A549 (cell line): ENCODE data around the gene DDX55. TPM values are rescaled to one million over a fixed set of nuclear protein-coding genes. Genes with fewer than 3 reads are reported as not detected.

Source experiments
- ATAC-seq, 2 experiments: fragments of 200-7000 bp in 1 of 2; fragments of >200 bp in 1 of 2; cut with Nextera tagmentation in 1 of 2; cut with Tn5 transposase in 1 of 2; 3 replicates each; pipeline versions ENCODE4 v1.8.0 to v1.9.1; 2018 to 2020; ENCODE audit warnings: mild to moderate bottlenecking in 1 of 2, moderate library complexity in 1 of 2
- CTCF ChIA-PET: fragments of 300-600 bp; sonication (Branson Sonifier 250); formaldehyde crosslinking; extraction: SDS; loops from one replicate; lab custom pipeline; 2021; ENCODE audit warnings: antibody characterized with exemption, inconsistent platforms; lab: Yijun Ruan, JAX
- POLR2A ChIA-PET: fragments of 350-600 bp; formaldehyde crosslinking; extraction: SDS; loops from one replicate; lab custom pipeline; 2021; ENCODE audit warnings: antibody characterized with exemption, inconsistent platforms; lab: Yijun Ruan, JAX
- DNase-seq, 2 experiments: peaks; one replicate each; pipeline versions ENCODE4 v3.0.0 to v3.0.0-alpha.2; 2011 to 2016; ENCODE audit warnings: low read depth in 1 of 2, low spot score in 1 of 2
- FAIRE-seq: peaks from 2 replicates; lab custom pipeline; 2011; peaks lifted over from hg19 to GRCh38; lab: Jason Lieb, UNC
- H3K27ac ChIP-seq, 2 experiments: fragments of >200 bp; sonication (Bioruptor Twin); formaldehyde crosslinking; 3 replicates each; pipeline ENCODE4 v1.5.1; 2016 to 2017
- H3K4me1 ChIP-seq: fragments of >200 bp; sonication (Bioruptor Twin); formaldehyde crosslinking; 3 replicates; pipeline ENCODE4 v1.6.1; 2016
- H3K4me2 ChIP-seq: fragments of >200 bp; sonication (Bioruptor Twin); formaldehyde crosslinking; 3 replicates; pipeline ENCODE4 v1.6.1; 2016
- H3K4me3 ChIP-seq: fragments of >200 bp; sonication (Bioruptor Twin); formaldehyde crosslinking; 3 replicates; pipeline ENCODE4 v1.5.1; 2016
- H3K9me3 ChIP-seq: fragments of >200 bp; sonication (Bioruptor Twin); formaldehyde crosslinking; 3 replicates; pipeline ENCODE4 v1.6.1; 2016
- CEBPB ChIP-seq, 2 experiments: fragments of >200 bp in 1 of 2; sonication (Bioruptor Twin) in 1 of 2; formaldehyde crosslinking in 1 of 2; IDR thresholded peaks; 2 replicates each; pipeline ENCODE4 v1.6.1; 2012 to 2016
- CHD2 ChIP-seq: fragments of 150-350 bp; IDR thresholded peaks from 2 replicates; pipeline ENCODE4 v1.6.1; 2014; ENCODE audit warnings: low read length; ENCODE audit not compliant: partially characterized antibody
- CHD4 ChIP-seq: fragments of 200-600 bp; sonication (generic); IDR thresholded peaks from 2 replicates; pipeline ENCODE4 v1.6.1; 2016; ENCODE audit warnings: antibody characterized with exemption, mild to moderate bottlenecking, borderline replicate concordance
- CTCF ChIP-seq: fragments of >200 bp; sonication (Bioruptor Twin); formaldehyde crosslinking; IDR thresholded peaks from 3 replicates; pipeline ENCODE4 v1.5.1; 2016
- E2F6 ChIP-seq: IDR thresholded peaks from 2 replicates; pipeline ENCODE4 v1.6.1; 2012; ENCODE audit warnings: low read depth, borderline replicate concordance
- FOSL2 ChIP-seq, 2 experiments: fragments of 450-650 bp in 1 of 2; fragments of >200 bp in 1 of 2; sonication (Bioruptor Twin) in 1 of 2; formaldehyde crosslinking; IDR thresholded peaks; 2 replicates each; pipeline versions ENCODE4 v1.5.0 to v1.6.1; 2016 to 2020; ENCODE audit warnings: mild to moderate bottlenecking in 1 of 2, moderate library complexity in 1 of 2
- FOXS1 ChIP-seq: fragments of 250-450 bp; sonication (Bioruptor Pico); IDR thresholded peaks from 2 replicates; pipeline ENCODE4 v1.5.0; 2020; ENCODE audit warnings: mild to moderate bottlenecking, moderate library complexity
- GATA3 ChIP-seq: IDR thresholded peaks from 2 replicates; pipeline ENCODE4 v1.6.1; 2012; ENCODE audit warnings: borderline replicate concordance
- HDAC2 ChIP-seq: fragments of 200-600 bp; sonication (generic); IDR thresholded peaks from 2 replicates; pipeline ENCODE4 v1.6.1; 2016
- HMGXB4 ChIP-seq: fragments of 250-450 bp; sonication (Bioruptor Pico); IDR thresholded peaks from 2 replicates; pipeline ENCODE4 v1.5.0; 2021; ENCODE audit warnings: mild to moderate bottlenecking, moderate library complexity, borderline replicate concordance
- HOXB13 ChIP-seq: fragments of 250-450 bp; sonication (Bioruptor Pico); IDR thresholded peaks from 2 replicates; pipeline ENCODE4 v1.5.0; 2020; ENCODE audit warnings: low read depth, mild to moderate bottlenecking, moderate library complexity
- HOXB5 ChIP-seq: fragments of 250-450 bp; sonication (Bioruptor Pico); IDR thresholded peaks from 2 replicates; pipeline ENCODE4 v1.5.0; 2020; ENCODE audit warnings: mild to moderate bottlenecking, moderate library complexity
- JUNB ChIP-seq: fragments of >200 bp; sonication (Bioruptor Twin); formaldehyde crosslinking; IDR thresholded peaks from 2 replicates; pipeline ENCODE4 v1.6.1; 2016
- KDM1A ChIP-seq: fragments of 200-600 bp; sonication (generic); IDR thresholded peaks from 2 replicates; pipeline ENCODE4 v1.6.1; 2016; ENCODE audit warnings: low read depth, mild to moderate bottlenecking
- MAFK ChIP-seq: fragments of 450-650 bp; IDR thresholded peaks from 2 replicates; pipeline ENCODE4 v1.6.1; 2014; ENCODE audit not compliant: partially characterized antibody
- POLR2AphosphoS2 ChIP-seq: conservative IDR thresholded peaks from 2 replicates; pipeline ENCODE4 v1.6.1; 2012; ENCODE audit warnings: low read length, improper control_type of control experiment, inconsistent platforms
- RAD21 ChIP-seq, 2 experiments: fragments of >200 bp in 1 of 2; sonication (Bioruptor Twin) in 1 of 2; formaldehyde crosslinking in 1 of 2; IDR thresholded peaks in 1 of 2; conservative IDR thresholded peaks in 1 of 2; 2 replicates in 1 of 2; 3 replicates in 1 of 2; pipeline ENCODE4 v1.6.1; 2012 to 2018; ENCODE audit warnings: inconsistent platforms in 1 of 2
- ZC3H11A ChIP-seq: fragments of 450-650 bp; IDR thresholded peaks from 2 replicates; pipeline ENCODE4 v1.6.1; 2014; ENCODE audit warnings: antibody characterized with exemption, mild to moderate bottlenecking
- ZFP36 ChIP-seq: fragments of 450-650 bp; IDR thresholded peaks from 2 replicates; pipeline ENCODE4 v1.6.1; 2014; ENCODE audit warnings: borderline replicate concordance; ENCODE audit not compliant: partially characterized antibody
- ZNF302 ChIP-seq: fragments of 250-450 bp; sonication (Bioruptor Pico); IDR thresholded peaks from 2 replicates; pipeline ENCODE4 v1.9.0; 2021; ENCODE audit warnings: inconsistent platforms, mild to moderate bottlenecking, moderate library complexity
- ZSCAN20 ChIP-seq: fragments of 250-450 bp; sonication (Bioruptor Pico); IDR thresholded peaks from 2 replicates; pipeline ENCODE4 v1.8.0; 2022; ENCODE audit warnings: mild to moderate bottlenecking, moderate library complexity
- WGBS: methylation state at CpG from one replicate; pipeline ENCODE4 v1.1.6; 2017; ENCODE audit errors: missing lambda C conversion rate; 5-methylcytosine and 5-hydroxymethylcytosine counted together
- polyA plus RNA-seq, 4 experiments: library from polyadenylated mRNA; depleted of rRNA in 3 of 4; stranded (reverse); fragments of >200 nt; fragmentation: RNase III in 1 of 4; extraction: RNeasy Plus Mini Kit Qiagen cat#74134 plus additional on column Dnase treatment in 1 of 4; gene quantifications; 2 replicates in 3 of 4; 3 replicates in 1 of 4; pipeline ENCODE4 v1.2.3, GENCODE V29; 2011 to 2017

DDX55 gene
- polyA plus RNA-seq, 2 of the 4 experiments (the other 2 are of a cell fraction): 37.5 to 63.4 TPM

- no peak for DNase-seq
- no peaks in the 10 kb centered on the region for H3K4me1 ChIP-seq
- no peak overlapping the region for H3K27ac ChIP-seq
- TF ChIP-seq HOXB13 (CRISPR knock-in tag) (no peak), ZFP36 (no peak), CTCF (no peak), GATA3 (no peak), CHD4 (no peak), RAD21 (conservative IDR thresholded peaks at IDR 0.05 in 1 of 2, IDR thresholded peaks at IDR 0.05 in 1 of 2) (no peak), FOSL2 (IDR thresholded peaks at IDR 0.05) (no peak), FOSL2 (CRISPR knock-in tag; IDR thresholded peaks at IDR 0.05) (no peak), FOXS1 (CRISPR knock-in tag) (no peak), HMGXB4 (CRISPR knock-in tag) (no peak), HDAC2 (no peak), CEBPB (IDR thresholded peaks at IDR 0.05) (no peak), ZNF302 (no peak), ZC3H11A (no peak), JUNB (no peak), CHD2 (no peak), E2F6 (no peak), MAFK (no peak), HOXB5 (no peak), POLR2AphosphoS2 (no peak), KDM1A (no peak)
- ChIA-PET CTCF (no interaction called here), POLR2A (no interaction called here)
- no peaks in the 10 kb centered on the region for H3K9me3 ChIP-seq
- H3K4me3 ChIP-seq: no peak overlapping the region
- 94% methylated on average over 5 of the region's 5 CpGs for WGBS
- H3K4me2 ChIP-seq: no peak overlapping the region
- ATAC-seq: no peak
- FAIRE-seq: no peak
Observed at GRCh38 chr12:123648401-123648800, 46.5 kb downstream of the DDX55 start.

- 92% methylated on average over 4 of the region's 4 CpGs for WGBS
- ChIA-PET POLR2A (no interaction called here), CTCF (interaction anchor here (0.8 kb wide), 1 partner anchor 47 kb away, joined by 3 read pairs; no protein-coding TSS in a partner anchor)
- no peak for DNase-seq
- H3K4me3 ChIP-seq: no peak overlapping the region
- H3K4me1 ChIP-seq: no peaks in the 10 kb centered on the region
- no peak overlapping the region for H3K4me2 ChIP-seq
- TF ChIP-seq ZSCAN20 (CRISPR knock-in tag): no peak
- no peaks in the 10 kb centered on the region for H3K9me3 ChIP-seq
- no peak for FAIRE-seq
- no peak for ATAC-seq
- no peak overlapping the region for H3K27ac ChIP-seq
Observed at GRCh38 chr12:123654129-123654701, 52.3 kb downstream of the DDX55 start.
